Measurements from ENCODE around the gene P4HTM.
"Not testable (repeated sequence)": the region's sequence is repeated elsewhere in the genome, so short reads cannot be mapped to it uniquely, and the experiment has no call there.

P4HTM gene

GRCh38 chr3:49005998-49006397, 16.0 kb downstream of the P4HTM start:
- ChIA-PET CTCF (interaction anchor here (1.2 to 11.8 kb wide), 8 partner anchors 8 to 286 kb away, joined by 3 to 131 read pairs (median 10); partner anchors contain the start of genes DALRD3, NDUFAF3 and P4HTM), POLR2A (interaction anchor here (0.5 to 6.5 kb wide), 5 partner anchors 11 to 128 kb away, joined by 4 to 50 read pairs (median 20); partner anchors contain the start of genes DALRD3, IMPDH2 and NDUFAF3)
- no peak for DNase-seq (ENCODE audit: extremely low spot score)
- TF ChIP-seq, protein P1, sequence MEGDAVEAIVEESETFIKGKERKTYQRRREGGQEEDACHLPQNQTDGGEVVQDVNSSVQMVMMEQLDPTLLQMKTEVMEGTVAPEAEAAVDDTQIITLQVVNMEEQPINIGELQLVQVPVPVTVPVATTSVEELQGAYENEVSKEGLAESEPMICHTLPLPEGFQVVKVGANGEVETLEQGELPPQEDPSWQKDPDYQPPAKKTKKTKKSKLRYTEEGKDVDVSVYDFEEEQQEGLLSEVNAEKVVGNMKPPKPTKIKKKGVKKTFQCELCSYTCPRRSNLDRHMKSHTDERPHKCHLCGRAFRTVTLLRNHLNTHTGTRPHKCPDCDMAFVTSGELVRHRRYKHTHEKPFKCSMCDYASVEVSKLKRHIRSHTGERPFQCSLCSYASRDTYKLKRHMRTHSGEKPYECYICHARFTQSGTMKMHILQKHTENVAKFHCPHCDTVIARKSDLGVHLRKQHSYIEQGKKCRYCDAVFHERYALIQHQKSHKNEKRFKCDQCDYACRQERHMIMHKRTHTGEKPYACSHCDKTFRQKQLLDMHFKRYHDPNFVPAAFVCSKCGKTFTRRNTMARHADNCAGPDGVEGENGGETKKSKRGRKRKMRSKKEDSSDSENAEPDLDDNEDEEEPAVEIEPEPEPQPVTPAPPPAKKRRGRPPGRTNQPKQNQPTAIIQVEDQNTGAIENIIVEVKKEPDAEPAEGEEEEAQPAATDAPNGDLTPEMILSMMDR (IDR thresholded peaks at IDR 0.05; ENCODE audit: control extremely low read depth, extremely low read depth, low read depth, missing control alignments) = no peak

GRCh38 chr3:49006408-49007067, 16.5 kb downstream of the P4HTM start:
- POLR2A ChIA-PET = interaction anchor here (0.6 to 6.5 kb wide), 14 partner anchors 9 to 464 kb away, joined by 3 to 50 read pairs (median 4); partner anchors contain the start of genes DAG1, DALRD3, IMPDH2 and NDUFAF3

GRCh38 chr3:49007068-49007770, 17.2 kb downstream of the P4HTM start, which contains the start of gene WDR6:
Gene WDR6, plus strand, starts transcription at chr3:49007391. Its CDS starts 41 bp downstream, at chr3:49007432.
- DNase-seq (ENCODE audit: extremely low spot score) = peak; percentile 98
- ChIA-PET CTCF (interaction anchor here (0.6 to 11.8 kb wide), 17 partner anchors 8 to 571 kb away, joined by 3 to 131 read pairs (median 4); partner anchors contain the start of genes ARIH2, DALRD3, IMPDH2 and KLHDC8B), POLR2A (interaction anchor here (0.6 to 6.5 kb wide), 15 partner anchors 9 to 1712 kb away, joined by 3 to 50 read pairs (median 4); partner anchors contain the start of genes DAG1, DALRD3, IMPDH2 and NDUFAF3)
- TF ChIP-seq, protein P1 (IDR thresholded peaks at IDR 0.05; ENCODE audit: control extremely low read depth, extremely low read depth, low read depth, missing control alignments) = peak; percentile 50

More at GRCh38 chr3:49006408-49007067, 16.5 kb downstream of the P4HTM start:
- TF ChIP-seq, protein P1 (IDR thresholded peaks at IDR 0.05; ENCODE audit: control extremely low read depth, extremely low read depth, low read depth, missing control alignments) = no peak
- CTCF ChIA-PET = interaction anchor here (0.6 to 11.8 kb wide), 15 partner anchors 9 to 570 kb away, joined by 3 to 131 read pairs (median 5); partner anchors contain the start of genes DALRD3, IMPDH2, KLHDC8B and NDUFAF3
- no peak for DNase-seq (ENCODE audit: extremely low spot score)

GRCh38 chr3:49007771-49008528, 17.9 kb downstream of the P4HTM start:
- DNase-seq (ENCODE audit: extremely low spot score) = peak; percentile 86
- TF ChIP-seq, protein P1 (IDR thresholded peaks at IDR 0.05; ENCODE audit: control extremely low read depth, extremely low read depth, low read depth, missing control alignments) = no peak
- ChIA-PET CTCF (interaction anchor here (0.9 to 11.8 kb wide), 11 partner anchors 11 to 572 kb away, joined by 3 to 131 read pairs (median 6); partner anchors contain the start of genes ARIH2, DALRD3, KLHDC8B and NDUFAF3), POLR2A (interaction anchor here (0.6 to 6.5 kb wide), 10 partner anchors 9 to 1712 kb away, joined by 3 to 50 read pairs (median 6); partner anchors contain the start of genes DAG1, DALRD3, IMPDH2 and NDUFAF3)

DNA sequence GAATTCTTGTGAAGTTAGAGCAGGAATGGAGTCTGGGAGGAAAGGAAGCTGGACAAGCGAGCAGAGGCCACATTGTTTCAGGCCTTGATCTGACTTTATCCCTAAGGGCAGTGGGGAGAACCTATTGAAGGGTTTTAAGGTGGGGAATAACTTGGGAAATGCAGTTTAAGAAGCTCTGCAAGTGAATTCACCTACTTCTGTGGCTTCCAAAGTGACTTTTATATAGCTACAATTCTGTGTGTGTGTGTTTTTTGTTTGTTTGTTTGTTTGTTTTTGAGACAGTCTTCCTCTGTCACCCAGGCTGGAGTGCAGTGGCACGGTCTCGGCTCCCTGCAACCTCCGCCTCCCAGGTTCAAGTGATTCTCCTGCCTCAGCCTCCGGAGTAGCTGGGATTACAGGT, 18.6 kb downstream of the P4HTM start:
- not testable (repeated sequence) for DNase-seq (ENCODE audit: extremely low spot score)
- CTCF ChIA-PET = interaction anchor here (1.5 to 11.8 kb wide), 5 partner anchors 12 to 48 kb away, joined by 3 to 131 read pairs (median 16); partner anchors contain the start of genes DALRD3, NDUFAF3 and P4HTM
- POLR2A ChIA-PET = interaction anchor here (0.6 to 6.5 kb wide), 5 partner anchors 9 to 1600 kb away, joined by 3 to 50 read pairs (median 5); partner anchors contain the start of genes DALRD3 and NDUFAF3

DNA sequence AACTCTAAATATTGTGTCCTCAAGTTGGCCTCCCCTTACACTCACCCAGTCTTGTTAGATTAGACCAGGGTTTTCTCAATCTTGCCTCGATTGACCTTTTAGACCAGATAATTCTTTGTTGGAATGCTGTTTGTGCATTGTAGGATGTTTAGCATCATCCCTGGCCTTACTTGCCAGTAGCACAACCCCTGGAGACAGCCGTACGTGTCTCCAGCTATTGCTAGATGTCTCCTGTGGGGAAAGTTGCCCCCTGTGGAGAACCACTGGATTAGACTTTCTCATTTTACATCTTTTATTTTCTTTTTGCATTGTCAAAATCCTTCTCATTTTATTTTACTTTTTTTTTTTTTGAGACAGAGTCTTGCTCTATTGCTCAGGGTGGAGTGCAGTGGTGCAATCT, 19.4 kb downstream of the P4HTM start:
- ChIA-PET CTCF (interaction anchor here (4.0 to 11.8 kb wide), 3 partner anchors 11 to 21 kb away, joined by 16 to 131 read pairs (median 57); partner anchors contain the start of genes DALRD3, NDUFAF3 and P4HTM), POLR2A (interaction anchor here (0.7 to 6.5 kb wide), 3 partner anchors 8 to 1600 kb away, joined by 4 to 50 read pairs (median 6); partner anchors contain the start of genes DALRD3 and NDUFAF3)
- TF ChIP-seq, protein P1 (IDR thresholded peaks at IDR 0.05; ENCODE audit: control extremely low read depth, extremely low read depth, low read depth, missing control alignments) = no peak
- no peak for DNase-seq (ENCODE audit: extremely low spot score)

Data from GM10248 (cell line).